Thymus (tissue), 11 donors: ENCODE results near the gene WWTR1. TPM values are rescaled to one million over a fixed set of nuclear protein-coding genes. Genes with fewer than 3 reads are reported as not detected.

Experiments
- DNase-seq, 9 donors: peaks; one replicate each; pipeline ENCODE4 v3.0.0-alpha.2; 2013; ENCODE audit warnings: low spot score in 9 of 9, low read depth in 6 of 9, missing footprints in 1 of 9
- H3K27ac ChIP-seq, 2 donors: one replicate each; pipeline ENCODE4 v1.5.1; 2013; ENCODE audit warnings: control low read depth in 1 of 2, low read depth in 1 of 2, low read length in 1 of 2, mild to moderate bottlenecking in 1 of 2, moderate library complexity in 1 of 2
- H3K27me3 ChIP-seq, 2 donors: one replicate each; pipeline ENCODE4 v1.5.1; 2013; ENCODE audit warnings: low read length in 1 of 2; ENCODE audit not compliant: control insufficient read depth in 2 of 2, insufficient read depth in 1 of 2
- H3K36me3 ChIP-seq, 2 donors: one replicate each; pipeline ENCODE4 v1.5.1; 2013; ENCODE audit warnings: low read length in 1 of 2, mild to moderate bottlenecking in 1 of 2, moderate library complexity in 1 of 2; ENCODE audit not compliant: control insufficient read depth in 2 of 2, insufficient read depth in 2 of 2
- H3K4me1 ChIP-seq, 2 donors: one replicate each; pipeline ENCODE4 v1.5.1; 2013; ENCODE audit warnings: low read length in 2 of 2; ENCODE audit not compliant: control insufficient read depth in 2 of 2, insufficient read depth in 2 of 2
- H3K4me3 ChIP-seq, 2 donors: one replicate each; pipeline ENCODE4 v1.5.1; 2013; ENCODE audit warnings: low read length in 2 of 2, control low read depth in 1 of 2, mild to moderate bottlenecking in 1 of 2
- H3K9me3 ChIP-seq, 2 donors: one replicate each; pipeline ENCODE4 v1.5.1; 2013; ENCODE audit warnings: low read length in 1 of 2, mild to moderate bottlenecking in 1 of 2; ENCODE audit not compliant: control insufficient read depth in 2 of 2, insufficient read depth in 1 of 2
- WGBS: extraction: QIAGEN DNeasy Blood & Tissue Kit; methylation state at CpG from one replicate; pipeline ENCODE4 v1.1.7; 2013; 5-methylcytosine and 5-hydroxymethylcytosine counted together
- polyA plus RNA-seq: library from polyadenylated mRNA; stranded (reverse); fragments of 200-250 nt; gene quantifications from one replicate; pipeline ENCODE4 v1.2.3, GENCODE V29; 2013
- total RNA-seq: library from RNA; stranded (reverse); fragments of 120-200 nt; gene quantifications from one replicate; pipeline ENCODE4 v1.2.4, GENCODE V29; 2013
- donor health status: healthy.

Gene WWTR1
- total and polyA plus RNA-seq, 2 donors = 1.6 to 12.9 TPM

DNA sequence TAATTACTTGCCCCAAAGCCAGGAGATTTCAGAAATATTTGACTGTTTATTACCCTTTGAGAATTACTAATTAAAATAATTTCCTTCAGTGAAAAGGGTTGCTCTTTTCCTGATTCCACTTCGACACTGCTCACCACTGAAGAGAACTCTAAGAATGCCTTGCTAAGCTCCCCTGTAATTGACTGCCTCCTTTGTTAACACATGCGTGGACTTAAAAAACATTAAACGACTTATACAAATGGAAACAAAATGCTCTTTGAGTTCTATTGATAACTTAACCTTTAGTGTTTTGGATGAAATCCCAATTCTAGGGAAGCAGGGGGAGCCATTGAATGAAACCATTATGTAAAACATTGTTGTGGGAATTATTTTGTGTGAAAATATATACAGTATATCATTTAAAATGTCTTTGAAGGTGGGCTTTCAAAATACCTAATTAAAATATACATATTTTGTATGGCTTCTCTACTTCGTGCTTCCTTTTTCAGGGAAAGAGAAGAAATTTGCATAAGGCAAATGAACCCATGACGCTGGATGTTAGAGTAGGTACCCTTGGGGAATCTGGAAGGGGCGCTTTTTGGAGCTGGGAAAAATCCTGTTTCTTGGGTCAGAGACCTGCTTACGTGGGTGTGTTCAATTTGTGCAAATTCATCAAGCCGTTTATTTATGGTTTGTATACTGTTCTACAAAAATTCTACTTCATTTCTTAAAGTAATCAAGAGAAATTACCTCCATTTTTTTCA, 64.2 kb downstream of the WWTR1 start:
- Histone ChIP-seq H3K4me1 (no peaks in the 10 kb centered on the region), H3K27me3 (no peaks in the 10 kb centered on the region), H3K9me3 (no peaks in the 10 kb centered on the region), H3K36me3 (no peaks in the 10 kb centered on the region), H3K4me3 (no peak overlapping the region), H3K27ac (no peak overlapping the region)
- no peak for DNase-seq
- 96% methylated on average over 8 of the region's 8 CpGs for WGBS

DNA sequence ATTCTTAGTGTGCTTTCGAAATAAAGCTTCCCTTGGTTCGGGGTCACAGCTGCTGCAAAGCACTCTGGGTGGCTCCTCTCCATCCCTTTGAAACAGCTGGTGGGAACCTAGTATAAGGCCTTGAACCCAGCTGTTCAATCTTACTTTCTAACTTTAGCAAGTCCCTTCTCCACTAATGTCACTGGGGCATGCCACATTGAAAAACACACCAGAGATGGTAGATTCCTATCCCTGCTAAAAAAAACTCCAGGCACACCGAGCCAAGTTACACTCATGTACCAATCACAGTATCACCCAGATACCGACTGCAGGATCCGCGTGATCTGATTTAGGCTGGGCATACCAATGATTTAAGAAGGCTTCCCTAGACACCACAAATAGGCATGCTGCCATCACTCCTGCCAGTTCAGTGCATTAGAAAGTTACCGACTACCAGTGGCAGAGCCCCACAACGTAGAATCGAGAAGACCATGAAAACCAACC, 65.0 kb downstream of the WWTR1 start:
- no peaks in the 10 kb centered on the region for H3K4me1 ChIP-seq
- no peak for DNase-seq
- no peaks in the 10 kb centered on the region for H3K36me3 ChIP-seq
- 97% methylated on average over 9 of the region's 9 CpGs for WGBS
- H3K27me3 ChIP-seq = no peaks in the 10 kb centered on the region
- no peak overlapping the region for H3K4me3 ChIP-seq
- no peaks in the 10 kb centered on the region for H3K9me3 ChIP-seq
- H3K27ac ChIP-seq = no peak overlapping the region

DNA sequence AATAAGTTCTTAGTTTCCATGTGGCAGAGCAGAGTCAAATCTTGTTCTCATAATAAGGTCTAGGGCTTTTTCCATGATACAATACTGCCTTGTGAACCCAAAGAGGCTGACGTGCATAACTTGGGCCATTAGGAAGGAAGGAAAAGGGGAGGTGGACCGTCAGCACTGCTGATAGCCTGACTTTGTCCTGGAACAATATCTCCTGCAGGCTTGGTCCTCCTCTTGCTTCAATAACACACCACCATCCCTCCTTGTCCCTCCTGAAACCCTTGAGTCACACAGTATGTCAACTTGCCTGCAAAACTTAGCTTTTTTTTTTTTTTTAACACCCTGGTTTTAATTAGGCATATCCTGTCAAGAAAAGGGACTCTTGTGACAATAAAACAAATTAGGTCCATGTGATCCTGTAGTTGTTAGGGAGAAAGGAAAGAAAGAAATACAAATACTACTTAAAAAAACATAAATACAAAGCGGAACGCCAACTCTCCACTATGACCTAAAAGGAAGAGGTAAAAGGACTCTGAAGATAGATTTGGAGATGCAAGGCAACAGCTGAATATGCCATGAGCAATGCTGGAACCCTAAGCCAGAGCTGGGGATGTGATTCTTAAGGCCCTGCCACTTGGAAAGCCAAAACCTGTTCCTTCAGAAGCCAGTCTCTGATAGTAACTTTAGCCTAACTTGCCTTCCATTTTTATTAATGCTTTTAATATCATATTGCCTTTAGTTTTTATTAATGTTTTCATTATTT, 67.0 kb downstream of the WWTR1 start:
- DNase-seq = no peak
- no peaks in the 10 kb centered on the region for H3K27me3 ChIP-seq
- no peak overlapping the region for H3K4me3 ChIP-seq
- no peaks in the 10 kb centered on the region for H3K4me1 ChIP-seq
- WGBS = 97% methylated on average over 4 of the region's 4 CpGs
- no peaks in the 10 kb centered on the region for H3K36me3 ChIP-seq
- H3K9me3 ChIP-seq = no peaks in the 10 kb centered on the region
- no peak overlapping the region for H3K27ac ChIP-seq

DNA sequence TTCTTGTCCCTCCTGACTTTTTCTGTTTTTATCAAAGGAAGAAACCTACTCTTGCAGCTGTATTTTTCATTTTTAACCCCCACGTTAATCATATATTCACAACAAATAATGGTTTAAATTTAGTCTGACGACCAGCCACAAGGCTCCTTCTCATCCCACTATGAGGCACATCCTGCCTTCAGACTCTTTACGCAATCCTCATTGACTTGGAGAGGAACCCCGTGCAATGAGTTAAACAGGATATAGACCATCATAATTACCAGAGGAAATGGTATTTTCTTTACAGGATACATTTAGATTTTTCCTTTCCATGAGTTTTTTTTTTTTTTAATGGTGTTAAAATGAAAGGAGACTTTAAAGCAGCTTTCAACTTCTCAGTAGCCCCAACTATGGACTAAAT, 68.5 kb downstream of the WWTR1 start:
- Histone ChIP-seq H3K4me3 (no peak overlapping the region), H3K36me3 (no peaks in the 10 kb centered on the region), H3K27me3 (no peaks in the 10 kb centered on the region), H3K27ac (no peak overlapping the region), H3K9me3 (no peaks in the 10 kb centered on the region), H3K4me1 (no peaks in the 10 kb centered on the region)
- 63% methylated on average over 4 of the region's 4 CpGs for WGBS
- DNase-seq = no peak

DNA sequence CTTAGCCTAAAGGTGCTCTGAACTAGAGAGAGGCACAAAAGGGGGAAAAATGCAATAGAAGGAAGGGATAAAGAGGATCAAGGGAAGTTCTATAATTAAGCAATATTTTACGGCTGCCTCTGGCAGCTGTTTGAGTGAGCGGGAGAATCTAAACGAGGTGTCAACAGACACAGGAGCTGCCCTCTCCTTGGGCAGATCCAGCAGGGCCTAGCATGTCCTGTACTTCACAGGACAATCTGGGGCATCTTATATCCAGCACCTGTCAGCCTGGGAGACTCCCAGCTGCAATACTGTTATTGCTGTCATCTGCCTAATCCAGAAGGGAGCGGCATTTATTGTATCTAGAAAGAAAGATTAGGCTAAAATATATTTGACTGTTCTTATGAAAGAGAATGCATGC, 68.9 kb downstream of the WWTR1 start:
- H3K27ac ChIP-seq = no peak overlapping the region
- no peaks in the 10 kb centered on the region for H3K27me3 ChIP-seq
- no peaks in the 10 kb centered on the region for H3K36me3 ChIP-seq
- H3K4me1 ChIP-seq = no peaks in the 10 kb centered on the region
- no peaks in the 10 kb centered on the region for H3K9me3 ChIP-seq
- WGBS = 96% methylated on average over 4 of the region's 4 CpGs
- no peak overlapping the region for H3K4me3 ChIP-seq
- no peak for DNase-seq

DNA sequence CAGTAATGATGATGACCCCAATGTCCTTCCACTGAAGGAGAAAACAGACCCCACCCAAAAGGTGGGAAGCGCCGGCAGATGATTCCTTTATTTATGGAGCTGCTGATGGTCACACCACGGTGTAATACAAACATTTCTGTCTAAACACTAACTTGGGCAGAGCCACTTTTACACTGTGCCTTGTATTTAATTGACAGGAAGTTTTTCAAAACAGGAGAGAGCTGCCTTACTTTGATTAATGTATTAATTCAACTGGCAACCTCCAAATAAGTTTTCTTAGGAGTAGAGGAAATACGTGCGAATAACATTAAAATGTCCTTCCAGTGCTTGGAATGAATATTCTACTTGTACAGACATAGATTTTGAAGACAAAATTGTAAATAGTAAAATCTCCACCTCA, 70.4 kb downstream of the WWTR1 start:
- WGBS = 94% methylated on average over 5 of the region's 5 CpGs
- H3K4me1 ChIP-seq = no peaks in the 10 kb centered on the region

DNA sequence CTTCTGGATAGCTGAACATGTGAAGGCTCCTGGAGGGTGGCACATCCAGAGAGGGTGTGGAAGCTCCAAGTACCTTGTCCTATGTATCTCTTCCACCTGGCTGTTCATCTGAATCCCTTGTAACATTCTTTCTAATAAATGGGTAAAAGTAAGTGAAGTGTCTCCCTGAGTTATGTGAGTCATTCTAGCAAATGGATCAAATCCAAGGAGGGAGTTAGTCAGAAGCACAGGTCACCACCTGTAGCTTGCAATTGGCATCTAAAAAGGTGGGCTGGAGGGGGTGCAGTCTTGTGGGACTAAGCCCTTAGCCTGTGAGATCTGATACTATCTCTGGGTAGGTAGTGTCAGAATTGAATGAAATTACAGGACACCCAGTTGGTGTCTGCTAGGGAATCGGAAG, 71.0 kb downstream of the WWTR1 start:
- Histone ChIP-seq H3K4me3 (no peak overlapping the region), H3K9me3 (no peaks in the 10 kb centered on the region), H3K36me3 (no peaks in the 10 kb centered on the region), H3K4me1 (no peaks in the 10 kb centered on the region), H3K27me3 (no peaks in the 10 kb centered on the region), H3K27ac (no peak overlapping the region)
- no peak for DNase-seq
- 96% methylated on average over 1 of the region's 1 CpG for WGBS

More for the DNA sequence above, 70.4 kb downstream of the WWTR1 start:
- DNase-seq = no peak
- no peak overlapping the region for H3K4me3 ChIP-seq
- no peak overlapping the region for H3K27ac ChIP-seq
- no peaks in the 10 kb centered on the region for H3K27me3 ChIP-seq
- no peaks in the 10 kb centered on the region for H3K36me3 ChIP-seq
- no peaks in the 10 kb centered on the region for H3K9me3 ChIP-seq

DNA sequence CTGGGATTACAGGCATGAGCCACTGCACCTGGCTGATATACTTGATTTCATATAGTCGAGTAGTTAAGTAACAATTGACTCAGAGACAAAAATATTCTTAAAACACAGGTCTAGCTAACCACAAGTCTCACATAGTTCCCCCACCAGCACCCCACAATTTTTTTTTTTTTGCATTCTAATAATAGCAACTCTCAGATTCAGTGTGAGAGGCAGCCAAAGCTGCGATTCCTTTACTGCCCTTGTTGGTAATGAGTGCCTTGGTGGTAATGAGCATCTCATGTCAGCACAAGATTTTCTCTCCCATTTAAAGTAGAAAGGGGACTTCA, 72.5 kb downstream of the WWTR1 start:
- DNase-seq = no peak
- H3K27me3 ChIP-seq = no peaks in the 10 kb centered on the region
- no peaks in the 10 kb centered on the region for H3K4me1 ChIP-seq
- 8% methylated on average over 2 of the region's 2 CpGs for WGBS
- H3K9me3 ChIP-seq = no peaks in the 10 kb centered on the region
- no peak overlapping the region for H3K4me3 ChIP-seq
- no peak overlapping the region for H3K27ac ChIP-seq
- no peaks in the 10 kb centered on the region for H3K36me3 ChIP-seq

DNA sequence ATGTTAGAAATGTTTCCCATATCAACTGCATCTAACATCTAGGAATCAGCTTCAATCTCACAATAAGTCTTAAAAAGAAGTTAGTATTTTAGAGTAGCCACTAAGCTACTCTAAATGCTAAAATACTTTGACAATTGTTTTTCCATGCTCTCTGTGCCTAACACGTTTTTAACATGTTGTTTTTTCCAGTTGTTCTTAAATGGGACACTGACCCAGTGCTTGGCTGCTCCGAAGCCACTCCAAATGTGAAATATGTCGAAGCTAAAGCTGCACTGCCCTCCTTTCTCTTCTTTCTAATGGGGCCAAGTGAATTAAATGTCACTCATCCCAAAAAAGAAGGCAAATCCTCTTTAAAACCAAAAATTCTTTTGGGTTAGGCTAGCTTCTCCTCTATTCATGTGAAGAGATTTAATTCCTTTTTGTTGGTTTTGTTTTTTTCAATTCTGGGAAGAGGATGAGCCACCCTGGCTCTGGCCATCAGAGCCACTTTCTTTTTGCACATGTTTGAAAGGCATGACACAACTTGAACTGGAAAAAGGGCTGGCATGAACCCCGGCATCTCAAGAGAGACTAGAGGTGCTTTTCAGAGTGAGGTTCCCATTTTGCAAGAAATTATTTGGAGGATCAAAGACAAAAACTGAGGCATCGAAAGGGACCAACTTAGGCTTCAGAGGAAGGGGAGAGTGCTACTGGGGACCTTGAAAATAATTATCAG, 73.7 kb downstream of the WWTR1 start:
- no peak for DNase-seq

More for the DNA sequence above, 73.7 kb downstream of the WWTR1 start:
- WGBS = 91% methylated on average over 5 of the region's 5 CpGs
- no peaks in the 10 kb centered on the region for H3K27me3 ChIP-seq
- H3K4me3 ChIP-seq = no peak overlapping the region
- no peaks in the 10 kb centered on the region for H3K9me3 ChIP-seq
- no peaks in the 10 kb centered on the region for H3K36me3 ChIP-seq
- no peak overlapping the region for H3K27ac ChIP-seq
- no peaks in the 10 kb centered on the region for H3K4me1 ChIP-seq
